ENCODE data around the gene SLC2A5.

DNA sequence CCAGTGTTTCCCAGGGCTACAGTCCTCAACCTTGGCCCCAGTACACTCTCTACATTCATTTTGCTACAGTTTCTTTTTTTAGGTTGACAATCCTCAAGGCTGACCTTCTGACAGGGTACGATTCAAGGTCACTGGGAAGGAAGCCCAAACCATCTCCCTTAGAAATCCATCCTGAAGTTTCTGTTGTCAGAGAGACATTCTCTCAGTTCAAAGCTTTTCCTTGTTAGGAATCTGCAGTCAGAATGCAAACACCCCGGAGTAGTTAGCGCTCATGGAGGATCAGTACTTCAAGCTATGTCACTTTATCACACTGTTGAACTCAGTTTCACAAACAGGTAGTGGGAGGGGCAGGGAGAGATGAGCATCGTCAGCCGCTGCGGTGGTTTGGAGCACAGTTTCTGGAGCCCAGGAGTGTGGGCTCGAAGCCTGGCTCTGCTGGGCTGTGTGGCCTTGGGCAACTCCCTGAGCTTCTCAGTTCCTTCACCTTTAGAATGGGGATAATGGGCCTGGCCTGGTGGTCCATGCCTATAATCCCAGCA, 4.2 kb downstream of the SLC2A5 start:
- TF ChIP-seq CEBPB (IDR thresholded peaks at IDR 0.05) (no peak), MAX (IDR thresholded peaks at IDR 0.05) (no peak), CREB1 (IDR thresholded peaks at IDR 0.05; ENCODE audit: low read depth) (no peak), EP300 (IDR thresholded peaks at IDR 0.05; ENCODE audit: borderline replicate concordance) (no peak), TAF1 (IDR thresholded peaks at IDR 0.05; ENCODE audit: low read depth) (no peak), RAD21 (IDR thresholded peaks at IDR 0.05; ENCODE audit: low read depth) (no peak)

Data from Ishikawa (cell line).